Heart left ventricle (tissue), 16 donors: ENCODE measurements around the gene KMO. TPM values are rescaled to one million over a fixed set of nuclear protein-coding genes. Genes with fewer than 3 reads are reported as not detected.

Source experiments
- ATAC-seq, 4 donors: fragments of 200-7000 bp; cut with Tn5 transposase; one replicate each; pipeline ENCODE4 v1.9.1; 2020 to 2022; ENCODE audit warnings: moderate library complexity in 4 of 4, mild to moderate bottlenecking in 3 of 4, moderate number of reproducible peaks in 1 of 4
- DNase-seq, 5 donors: peaks; one replicate each; pipeline ENCODE4 v3.0.0-alpha.2; 2020
- H3K27ac ChIP-seq, 12 donors: fragments of 200-600 bp; sonication (generic) in 4 of 12; one replicate each; pipeline versions ENCODE4 v1.5.0 to v1.8.0; 2016 to 2022; ENCODE audit warnings: mild to moderate bottlenecking in 2 of 12
- H3K27me3 ChIP-seq, 9 donors: fragments of 200-600 bp; sonication (generic) in 2 of 9; one replicate each; pipeline versions ENCODE4 v1.5.1 to v1.8.0; 2016 to 2022; ENCODE audit warnings: mild to moderate bottlenecking in 3 of 9
- H3K36me3 ChIP-seq, 9 donors: fragments of 200-600 bp; sonication (generic) in 2 of 9; one replicate each; pipeline versions ENCODE4 v1.5.0 to v1.8.0; 2018 to 2022; ENCODE audit warnings: mild to moderate bottlenecking in 2 of 9
- H3K4me1 ChIP-seq, 12 donors: fragments of 200-600 bp; sonication (generic) in 4 of 12; one replicate each; pipeline versions ENCODE4 v1.5.0 to v1.8.0; 2016 to 2022; ENCODE audit warnings: mild to moderate bottlenecking in 3 of 12
- H3K4me3 ChIP-seq, 12 donors: fragments of 200-600 bp; sonication (generic) in 4 of 12; one replicate each; pipeline versions ENCODE4 v1.5.0 to v1.8.0; 2017 to 2022; ENCODE audit warnings: mild to moderate bottlenecking in 9 of 12, moderate library complexity in 4 of 12
- H3K9me3 ChIP-seq, 12 donors: fragments of 200-600 bp; sonication (generic) in 4 of 12; one replicate each; pipeline versions ENCODE4 v1.5.0 to v1.8.0; 2016 to 2022; ENCODE audit warnings: mild to moderate bottlenecking in 1 of 12
- CTCF ChIP-seq, 12 donors: fragments of 200-600 bp; sonication (generic) in 4 of 12; IDR thresholded peaks; one replicate each; pipeline versions ENCODE4 v1.5.0 to v1.8.0; 2018 to 2022; ENCODE audit warnings: antibody characterized with exemption in 12 of 12, mild to moderate bottlenecking in 5 of 12
- POLR2A ChIP-seq, 2 donors: fragments of 450-650 bp; IDR thresholded peaks; one replicate each; pipeline ENCODE4 v1.6.1; 2017; ENCODE audit warnings: antibody characterized with exemption in 2 of 2, mild to moderate bottlenecking in 2 of 2, moderate library complexity in 2 of 2
- WGBS, 4 donors: extraction: QIAGEN DNeasy Blood & Tissue Kit in 2 of 4; methylation state at CpG; one replicate each; pipeline versions ENCODE4 v1.1.5 to v1.1.7; 2013 to 2018; 5-methylcytosine and 5-hydroxymethylcytosine counted together
- intact Hi-C, 10 donors: fragments of 100-400 bp; cut with DNase I; formaldehyde crosslinking; loops; one replicate each; pipeline versions ENCODE4 v1.11.1 to v1.14.2; 2022
- polyA plus RNA-seq, 2 donors: library from polyadenylated mRNA; stranded (reverse); fragments of 200-250 nt; gene quantifications; one replicate each; pipeline ENCODE4 v1.2.3, GENCODE V29; 2013
- total RNA-seq, 9 donors: library from RNA; depleted of rRNA in 2 of 9; stranded (reverse); fragments of >200 nt in 2 of 9; fragmentation: NEBNext Ultra II Directional in 3 of 9; extraction: Animal tissue kit (Norgen Biotek cat#: 25700) in 3 of 9; gene quantifications; one replicate each; pipeline versions ENCODE4 v1.1.0 to v1.2.4, GENCODE V29; 2016 to 2023
- donor health status: ischemic (EF 13 %, LVEDD 7.1; RV severe dilation, severe dysfunction).
- donor health status: healthy with polysubstance abuse.
- donor health status: DM: no; HTN: yes; CAD: no.
- donor health status: DM: no; HTN: no; CAD: no.
- donor health status: ischemic (EF 25% LVEDD 6.9; RV normal size, moderate dysfunction).
- donor health status: ischemic (EF 25% LVEDD 5.7; RV mildly dilated, moderate dysfunction).
- donor health status: healthy.
- donor health status: DM: yes; HTN: yes; CAD: no.
- donor health status: ischemic (EF 35%, LVEDD 5.7; RV mildly dilated, moderate dysfunction).
- donor health status: nonischemic (EF 11% LVEDD 7.7; RV severe dilation, severe dysfunction).
- donor health status: DM: yes; HTN: yes; CAD: no.
- donor health status: PGD.
- donor health status: ischemic (EF 29% LVEDD 5.4; RV normal size, mild dysfunction).
- donor health status: nonischemic (EF 23%, LVEDD 6.1; RV moderate dilation, normal function).

KMO gene
- total and polyA plus RNA-seq, 11 donors = 0.07 to 3.9 (median 0.15) TPM; not detected in 3

DNA sequence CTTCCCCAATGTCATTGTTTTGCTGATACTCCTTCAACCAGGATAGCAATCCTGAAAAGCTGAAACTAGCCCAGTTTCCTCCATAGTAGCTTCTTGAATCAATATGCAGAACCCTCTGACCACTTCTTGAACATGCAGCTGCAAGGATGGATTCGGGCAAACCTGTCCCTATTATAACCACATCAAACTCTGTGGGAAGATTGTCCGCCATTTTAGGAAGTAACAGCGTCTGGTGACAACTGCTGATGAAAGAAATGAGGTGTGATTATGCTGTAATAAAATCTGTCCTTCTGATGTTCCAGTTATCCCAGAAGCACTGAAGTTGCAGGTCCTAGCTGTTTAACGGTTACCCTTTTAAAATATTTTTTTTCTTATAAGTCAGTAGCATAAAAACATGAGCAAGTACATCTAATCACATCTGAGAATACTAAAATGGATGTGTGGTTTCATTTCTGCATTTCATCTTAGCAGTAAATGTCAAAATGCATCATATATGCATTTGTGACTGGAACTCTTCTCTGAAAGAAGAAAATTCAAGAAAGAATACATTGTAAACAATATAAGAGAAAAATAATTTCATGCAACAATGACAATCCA lies 103.5 kb downstream of the KMO start:
- DNase-seq = no peak
- no peak overlapping the region for H3K27ac ChIP-seq
- H3K4me3 ChIP-seq = no peak overlapping the region
- intact Hi-C loops = loop anchor here in 1 of 10 donors (5.0 kb wide), 1 partner anchor 103 kb away; the partner anchor contains the start of gene KMO
- 86 to 99% (median 95%) methylated on average over 4 of the region's 4 CpGs for WGBS, 4 donors
- peaks cover 0 to 32% (median 10%) of the 10 kb centered on the region in 12 donors for H3K4me1 ChIP-seq
- no peaks in the 10 kb centered on the region for H3K9me3 ChIP-seq
- no peaks in the 10 kb centered on the region for H3K27me3 ChIP-seq
- H3K36me3 ChIP-seq = peaks cover 0 to 14% (median 0%) of the 10 kb centered on the region in 9 donors
- no peak for ATAC-seq
- no peak for TF ChIP-seq POLR2A (IDR thresholded peaks at IDR 0.05)
- TF ChIP-seq CTCF (IDR thresholded peaks at IDR 0.05) = no peak

- peaks cover 0 to 14% (median 0%) of the 10 kb centered on the region in 9 donors for H3K36me3 ChIP-seq
- no peaks in the 10 kb centered on the region for H3K9me3 ChIP-seq
- WGBS, 4 donors = 63 to 86% (median 80%) methylated on average over 1 of the region's 1 CpG
- no peak for TF ChIP-seq POLR2A (IDR thresholded peaks at IDR 0.05)
- TF ChIP-seq CTCF (IDR thresholded peaks at IDR 0.05) = no peak
- no peaks in the 10 kb centered on the region for H3K27me3 ChIP-seq
- intact Hi-C loops = loop anchor here in 1 of 10 donors (5.0 kb wide), 1 partner anchor 104 kb away; the partner anchor contains the start of gene KMO
- no peak for ATAC-seq
- H3K4me3 ChIP-seq = no peak overlapping the region
- no peak overlapping the region for H3K27ac ChIP-seq
- H3K4me1 ChIP-seq = peaks cover 0 to 35% (median 10%) of the 10 kb centered on the region in 12 donors
- DNase-seq = no peak
These were observed 104.1 kb downstream of the KMO start for GRCh38 chr1:241636291-241636690.

DNA sequence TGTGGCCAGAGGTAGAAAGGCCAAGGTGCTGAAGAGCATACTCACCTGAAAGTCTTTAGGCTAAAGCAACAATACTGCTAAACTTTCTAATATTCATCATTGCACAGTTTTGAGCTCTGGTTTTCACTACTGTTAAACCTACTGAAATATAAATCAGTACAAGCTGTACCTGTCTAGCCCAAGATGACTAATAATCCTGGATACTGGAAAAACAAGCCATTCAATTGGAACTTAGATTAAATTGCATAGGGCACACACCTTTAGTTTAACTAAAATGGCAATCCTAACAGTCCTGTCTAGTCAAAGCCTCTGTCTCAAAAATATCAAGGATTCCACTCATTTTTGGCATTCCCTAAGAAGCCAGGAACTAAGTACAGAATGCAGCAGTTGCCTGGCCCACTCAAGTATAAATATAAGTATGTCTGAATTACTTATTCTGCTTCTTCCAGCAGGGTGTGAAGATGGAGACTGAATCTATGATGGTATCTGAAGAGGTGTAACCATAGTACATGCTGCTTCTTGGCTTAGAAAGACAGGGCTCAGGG lies 104.9 kb downstream of the KMO start:
- H3K27ac ChIP-seq = no peak overlapping the region
- H3K27me3 ChIP-seq = no peaks in the 10 kb centered on the region
- H3K36me3 ChIP-seq = peaks cover 0 to 14% (median 0%) of the 10 kb centered on the region in 9 donors
- H3K4me1 ChIP-seq = peaks cover 0 to 35% (median 10%) of the 10 kb centered on the region in 12 donors
- ATAC-seq = no peak
- H3K9me3 ChIP-seq = peaks cover 0 to 6% (median 0%) of the 10 kb centered on the region in 12 donors
- intact Hi-C loops = loop anchor here in 1 of 10 donors (5.0 kb wide), 1 partner anchor 105 kb away; the partner anchor contains the start of gene KMO
- DNase-seq = no peak
- no peak overlapping the region for H3K4me3 ChIP-seq
- TF ChIP-seq POLR2A (IDR thresholded peaks at IDR 0.05) (no peak), CTCF (IDR thresholded peaks at IDR 0.05) (no peak)

GRCh38 chr1:241637604-241638003 lies 105.4 kb downstream of the KMO start:
- DNase-seq (no peak), ATAC-seq (no peak)
- intact Hi-C loops = loop anchor here in 1 of 10 donors (5.0 kb wide), 1 partner anchor 105 kb away; the partner anchor contains the start of gene KMO
- Histone ChIP-seq H3K4me1 (peaks cover 0 to 35% (median 10%) of the 10 kb centered on the region in 12 donors), H3K9me3 (peaks cover 0 to 11% (median 0%) of the 10 kb centered on the region in 12 donors), H3K27ac (no peak overlapping the region), H3K4me3 (no peak overlapping the region), H3K36me3 (peaks cover 0 to 14% (median 0%) of the 10 kb centered on the region in 9 donors), H3K27me3 (no peaks in the 10 kb centered on the region)
- WGBS, 4 donors = 87 to 89% (median 88%) methylated on average over 4 of the region's 4 CpGs
- TF ChIP-seq POLR2A (IDR thresholded peaks at IDR 0.05) = no peak
- TF ChIP-seq CTCF (IDR thresholded peaks at IDR 0.05) = no peak
